Stomach (tissue), 9 donors: ENCODE results near the gene SURF2. TPM values are rescaled to one million over a fixed set of nuclear protein-coding genes. Genes with fewer than 3 reads are reported as not detected.

Experiments
- DNase-seq, 2 donors: peaks; one replicate each; pipeline versions ENCODE4 v3.0.0 to v3.0.0-alpha.2; 2013 to 2019
- H3K27ac ChIP-seq, 5 donors: fragments of 200-600 bp in 4 of 5; sonication (generic) in 4 of 5; one replicate each; pipeline ENCODE4 v1.5.1; 2013 to 2019; ENCODE audit warnings: mild to moderate bottlenecking in 1 of 5, moderate library complexity in 1 of 5
- H3K27me3 ChIP-seq, 3 donors: fragments of 200-600 bp; sonication (generic); one replicate each; pipeline ENCODE4 v1.5.1; 2017 to 2019; ENCODE audit warnings: mixed run types in 1 of 3
- H3K36me3 ChIP-seq, 4 donors: fragments of 200-600 bp; sonication (generic); 1 replicate in 3 of 4; 2 replicates in 1 of 4; pipeline ENCODE4 v1.5.1; 2016 to 2019
- H3K4me1 ChIP-seq, 4 donors: fragments of 200-600 bp; sonication (generic); one replicate each; pipeline ENCODE4 v1.5.1; 2016 to 2019
- H3K4me3 ChIP-seq, 4 donors: fragments of 200-600 bp; sonication (generic) in 3 of 4; one replicate each; pipeline ENCODE4 v1.5.1; 2016 to 2019; ENCODE audit warnings: mild to moderate bottlenecking in 1 of 4
- H3K9me3 ChIP-seq, 4 donors: fragments of 200-600 bp; sonication (generic); one replicate each; pipeline ENCODE4 v1.5.1; 2016 to 2019
- EP300 ChIP-seq: sonication (generic); formaldehyde crosslinking; IDR thresholded peaks from one replicate; pipeline ENCODE4 v1.6.1; 2017; ENCODE audit warnings: antibody characterized with exemption
- POLR2A ChIP-seq, 4 donors: fragments of 450-650 bp; IDR thresholded peaks; one replicate each; pipeline ENCODE4 v1.6.1; 2016; ENCODE audit warnings: antibody characterized with exemption in 4 of 4, control low read depth in 2 of 4, mild to moderate bottlenecking in 1 of 4, moderate library complexity in 1 of 4
- POLR2AphosphoS5 ChIP-seq, 3 donors: sonication (generic); formaldehyde crosslinking; IDR thresholded peaks; one replicate each; pipeline ENCODE4 v1.6.1; 2016; ENCODE audit warnings: antibody characterized with exemption in 3 of 3
- WGBS, 5 donors: extraction: QIAGEN DNeasy Blood & Tissue Kit in 3 of 5; methylation state at CpG; one replicate each; pipeline versions ENCODE4 v1.1.5 to v1.1.7; 2013 to 2018; 5-methylcytosine and 5-hydroxymethylcytosine counted together
- intact Hi-C: fragments of 100-400 bp; cut with DNase I; formaldehyde crosslinking; loops from one replicate; pipeline ENCODE4 v1.15.1; 2023; ENCODE audit warnings: low total_unique reads
- polyA plus RNA-seq, 3 donors: library from polyadenylated mRNA; stranded (reverse); fragments of 200-250 nt; gene quantifications; one replicate each; pipeline ENCODE4 v1.2.3, GENCODE V29; 2013
- total RNA-seq, 5 donors: library from RNA; depleted of rRNA; stranded (reverse); fragments of >200 nt; gene quantifications; one replicate each; pipeline versions ENCODE4 v1.1.0 to v1.2.3, GENCODE V29; 2014 to 2016
- TF ChIP-seq, protein P1 (sequence below), 7 experiments: fragments of 450-650 bp in 4 of 7; fragments of 200-600 bp in 3 of 7; sonication (generic) in 3 of 7; IDR thresholded peaks; one replicate each; pipeline ENCODE4 v1.5.1; 2016 to 2019; ENCODE audit warnings: antibody characterized with exemption in 7 of 7, control low read depth in 2 of 7, mild to moderate bottlenecking in 1 of 7
- donor health status: healthy with polysubstance abuse.
- donor health status: Bipolar disorder and iron deficiency.
- donor health status: healthy.

SURF2 gene
- total and polyA plus RNA-seq, 8 donors: 1.8 to 75.3 (median 33.2) TPM

DNA sequence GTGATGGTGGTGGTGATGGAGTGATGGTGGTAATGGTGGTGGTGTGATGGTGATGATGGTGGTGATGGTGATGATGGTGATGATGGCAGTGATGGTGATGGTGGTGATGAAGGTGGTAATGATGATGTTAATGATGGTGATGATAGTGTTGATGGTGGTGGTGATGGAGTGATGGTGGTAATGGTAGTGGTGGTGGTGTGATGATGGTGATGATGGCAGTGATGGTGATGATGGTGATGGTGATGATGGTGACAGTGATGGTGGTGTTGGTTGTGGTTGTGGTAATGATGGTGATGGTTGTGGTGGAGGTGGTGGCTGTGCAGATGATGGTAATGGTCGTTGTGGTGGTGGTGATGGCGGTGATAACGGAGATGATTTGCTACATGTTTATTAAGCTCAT, 27.1 kb downstream of the SURF2 start:
- H3K9me3 ChIP-seq: no peaks in the 10 kb centered on the region
- 86 to 97% (median 90%) methylated on average over 3 of the region's 3 CpGs for WGBS, 5 donors
- TF ChIP-seq EP300: no peak
- TF ChIP-seq, protein P1, sequence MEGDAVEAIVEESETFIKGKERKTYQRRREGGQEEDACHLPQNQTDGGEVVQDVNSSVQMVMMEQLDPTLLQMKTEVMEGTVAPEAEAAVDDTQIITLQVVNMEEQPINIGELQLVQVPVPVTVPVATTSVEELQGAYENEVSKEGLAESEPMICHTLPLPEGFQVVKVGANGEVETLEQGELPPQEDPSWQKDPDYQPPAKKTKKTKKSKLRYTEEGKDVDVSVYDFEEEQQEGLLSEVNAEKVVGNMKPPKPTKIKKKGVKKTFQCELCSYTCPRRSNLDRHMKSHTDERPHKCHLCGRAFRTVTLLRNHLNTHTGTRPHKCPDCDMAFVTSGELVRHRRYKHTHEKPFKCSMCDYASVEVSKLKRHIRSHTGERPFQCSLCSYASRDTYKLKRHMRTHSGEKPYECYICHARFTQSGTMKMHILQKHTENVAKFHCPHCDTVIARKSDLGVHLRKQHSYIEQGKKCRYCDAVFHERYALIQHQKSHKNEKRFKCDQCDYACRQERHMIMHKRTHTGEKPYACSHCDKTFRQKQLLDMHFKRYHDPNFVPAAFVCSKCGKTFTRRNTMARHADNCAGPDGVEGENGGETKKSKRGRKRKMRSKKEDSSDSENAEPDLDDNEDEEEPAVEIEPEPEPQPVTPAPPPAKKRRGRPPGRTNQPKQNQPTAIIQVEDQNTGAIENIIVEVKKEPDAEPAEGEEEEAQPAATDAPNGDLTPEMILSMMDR (IDR thresholded peaks at IDR 0.05): no peak
- no peak for TF ChIP-seq POLR2A (IDR thresholded peaks at IDR 0.05)
- TF ChIP-seq POLR2AphosphoS5 (IDR thresholded peaks at IDR 0.05): no peak

DNA sequence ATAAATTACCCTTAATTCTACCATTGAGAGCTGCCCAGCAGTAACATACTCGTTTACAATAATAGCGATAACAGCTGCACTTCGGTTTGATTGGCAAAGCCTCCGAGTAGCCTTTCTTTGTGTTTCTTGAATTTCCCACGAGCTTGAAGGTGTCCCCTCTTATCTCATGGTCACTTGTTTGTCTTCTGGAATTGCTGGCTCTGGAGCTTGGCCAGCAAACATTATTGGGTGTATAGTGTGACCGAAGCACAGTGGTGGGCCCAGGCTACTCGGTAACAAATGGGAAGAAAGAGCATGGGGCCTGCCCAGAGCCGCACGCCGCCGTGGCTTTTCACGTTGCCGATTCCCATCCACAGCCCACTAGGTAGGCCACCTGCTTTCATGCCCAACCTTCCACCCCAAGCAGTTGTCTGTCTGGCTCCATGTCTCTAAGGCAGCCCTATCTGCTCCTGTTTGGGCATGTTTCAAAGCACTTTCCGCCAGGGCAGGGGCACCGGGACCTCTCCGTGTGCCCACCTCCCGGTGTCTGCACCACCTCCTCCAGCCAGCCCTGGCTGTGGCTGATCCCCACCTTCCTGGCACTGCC, 28.5 kb downstream of the SURF2 start:
- no peaks in the 10 kb centered on the region for H3K36me3 ChIP-seq
- peak; percentile 66 to 71 for DNase-seq
- H3K4me3 ChIP-seq: no peak overlapping the region
- peaks cover 0 to 7% (median 0%) of the 10 kb centered on the region in 3 donors for H3K27me3 ChIP-seq
- 21 to 70% (median 54%) methylated on average over 16 to 17 of the region's 17 CpGs for WGBS, 5 donors
- H3K4me1 ChIP-seq: peaks cover 7 to 16% (median 11%) of the 10 kb centered on the region in 4 donors
- intact Hi-C loops: no loop called here
- H3K9me3 ChIP-seq: no peaks in the 10 kb centered on the region
- TF ChIP-seq POLR2AphosphoS5 (IDR thresholded peaks at IDR 0.05): peak in 1 of 3 donors; percentile 48
- no peak for TF ChIP-seq POLR2A (IDR thresholded peaks at IDR 0.05)
- H3K27ac ChIP-seq: peak overlapping the region in 3 of 5 donors; percentile 22 to 46 (median 44)

More for the DNA sequence above, 27.1 kb downstream of the SURF2 start:
- DNase-seq: no peak
- no peak overlapping the region for H3K4me3 ChIP-seq
- H3K27ac ChIP-seq: no peak overlapping the region
- no peaks in the 10 kb centered on the region for H3K36me3 ChIP-seq
- H3K27me3 ChIP-seq: no peaks in the 10 kb centered on the region
- intact Hi-C loops: no loop called here
- H3K4me1 ChIP-seq: peaks cover 7 to 21% (median 11%) of the 10 kb centered on the region in 4 donors

DNA sequence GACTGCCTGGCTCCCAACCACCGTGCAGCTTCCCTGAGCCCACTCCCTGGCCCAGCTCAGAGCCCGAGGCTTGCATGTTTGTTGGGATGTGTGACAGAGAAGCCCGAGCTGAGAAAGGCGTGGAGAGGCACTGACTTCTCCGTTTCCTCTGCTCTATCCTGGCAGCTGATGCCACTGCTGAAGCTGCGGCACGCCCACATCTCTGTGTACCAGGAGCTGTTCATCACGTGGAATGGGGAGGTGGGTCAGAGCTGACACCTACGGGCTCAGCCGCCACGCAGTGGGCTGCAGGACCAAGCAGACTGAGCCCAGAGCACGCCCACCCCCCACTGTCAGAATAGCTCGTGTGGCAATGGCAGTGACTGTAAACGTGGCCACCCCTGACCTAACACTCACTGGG, 29.1 kb downstream of the SURF2 start:
- no peak for TF ChIP-seq POLR2AphosphoS5 (IDR thresholded peaks at IDR 0.05)
- TF ChIP-seq, protein P1 (IDR thresholded peaks at IDR 0.05): no peak
- no peak for TF ChIP-seq EP300
- TF ChIP-seq POLR2A (IDR thresholded peaks at IDR 0.05): no peak
- Histone ChIP-seq H3K36me3 (no peaks in the 10 kb centered on the region), H3K27ac (peak overlapping the region in 3 of 5 donors; percentile 22 to 46 (median 44)), H3K4me3 (no peak overlapping the region), H3K4me1 (peaks cover 7 to 16% (median 11%) of the 10 kb centered on the region in 4 donors), H3K27me3 (peaks cover 0 to 11% (median 0%) of the 10 kb centered on the region in 3 donors), H3K9me3 (no peaks in the 10 kb centered on the region)
- intact Hi-C loops: no loop called here
- DNase-seq: no peak
- 52 to 76% (median 69%) methylated on average over 6 to 14 of the region's 14 CpGs for WGBS, 5 donors

DNA sequence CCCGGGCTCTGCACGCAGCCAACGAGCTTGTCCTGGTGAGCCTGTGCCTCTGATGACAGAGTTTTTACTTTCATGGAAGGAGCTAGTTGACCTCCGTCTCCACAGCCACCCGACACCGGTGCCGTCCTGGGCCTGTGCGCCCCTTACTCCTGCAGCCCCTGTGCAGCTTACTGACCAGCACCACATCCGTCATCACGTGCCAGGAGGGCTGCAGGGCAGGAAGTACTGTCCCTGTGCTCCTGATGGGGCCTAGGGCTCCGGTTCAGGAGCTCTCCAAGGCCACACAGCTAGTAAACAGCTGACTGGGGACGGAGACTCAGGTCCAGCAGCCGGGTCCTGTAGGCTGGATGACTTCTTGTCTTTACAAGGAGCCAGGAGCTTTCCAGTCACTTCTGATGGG, 30.0 kb downstream of the SURF2 start:
- no peak for DNase-seq
- no peaks in the 10 kb centered on the region for H3K9me3 ChIP-seq
- intact Hi-C loops: no loop called here
- H3K27ac ChIP-seq: no peak overlapping the region
- no peaks in the 10 kb centered on the region for H3K36me3 ChIP-seq
- WGBS, 5 donors: 78 to 91% (median 86%) methylated on average over 10 to 13 of the region's 13 CpGs
- TF ChIP-seq POLR2A (IDR thresholded peaks at IDR 0.05) (no peak), EP300 (no peak), POLR2AphosphoS5 (IDR thresholded peaks at IDR 0.05) (no peak)
- TF ChIP-seq, protein P1 (IDR thresholded peaks at IDR 0.05): no peak
- H3K4me3 ChIP-seq: no peak overlapping the region
- peaks cover 7 to 16% (median 11%) of the 10 kb centered on the region in 4 donors for H3K4me1 ChIP-seq
- H3K27me3 ChIP-seq: peaks cover 0 to 17% (median 0%) of the 10 kb centered on the region in 3 donors

DNA sequence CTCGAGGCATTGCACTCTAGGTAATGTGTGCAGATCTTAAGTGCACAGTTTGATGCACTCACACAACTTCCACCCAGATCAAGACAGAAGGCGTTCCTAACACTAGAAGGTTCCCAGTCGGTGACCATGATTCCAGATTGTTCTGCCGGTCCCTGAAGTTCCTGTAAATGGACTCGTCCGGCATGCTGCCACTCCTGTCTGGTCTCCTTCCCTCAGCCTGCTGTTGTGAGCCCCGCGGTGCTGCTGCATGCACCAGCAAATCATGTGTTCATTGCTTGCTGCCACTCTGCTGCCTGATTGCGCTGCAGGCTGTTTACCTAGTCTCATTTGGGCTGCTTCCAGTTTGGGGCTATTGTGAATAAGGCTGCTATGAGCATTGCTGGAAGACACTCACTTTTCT, 31.3 kb downstream of the SURF2 start:
- 30 to 57% (median 52%) methylated on average over 9 of the region's 9 CpGs for WGBS, 5 donors
- no peaks in the 10 kb centered on the region for H3K36me3 ChIP-seq
- intact Hi-C loops: no loop called here
- no peak overlapping the region for H3K4me3 ChIP-seq
- H3K9me3 ChIP-seq: no peaks in the 10 kb centered on the region
- no peak overlapping the region for H3K27ac ChIP-seq
- TF ChIP-seq POLR2AphosphoS5 (IDR thresholded peaks at IDR 0.05) (no peak), EP300 (no peak), POLR2A (IDR thresholded peaks at IDR 0.05) (no peak)
- peaks cover 7 to 16% (median 11%) of the 10 kb centered on the region in 4 donors for H3K4me1 ChIP-seq
- peak in 1 of 2 donors; percentile 37 for DNase-seq
- peaks cover 0 to 27% (median 0%) of the 10 kb centered on the region in 3 donors for H3K27me3 ChIP-seq
